Chondrocyte (in vitro differentiated cells): ENCODE results near the gene HMGN1. TPM values are rescaled to one million over a fixed set of nuclear protein-coding genes. Genes with fewer than 3 reads are reported as not detected.
"Not testable (repeated sequence)": the region's sequence is repeated elsewhere in the genome, so short reads cannot be mapped to it uniquely, and the experiment has no call there.

Source experiments
- DNase-seq: peaks from one replicate; pipeline ENCODE4 v3.0.0; 2021; ENCODE audit warnings: mixed read lengths, low spot score
- H3K27ac Mint-ChIP-seq: one replicate; pipeline ENCODE4 v1.8.0; 2021; ENCODE audit warnings: mild to moderate bottlenecking, moderate library complexity, mixed read lengths; ENCODE audit not compliant: unreplicated experiment
- H3K27me3 Mint-ChIP-seq: 2 replicates; pipeline ENCODE4 v1.8.0; 2021; ENCODE audit warnings: low read depth, mixed read lengths
- H3K36me3 Mint-ChIP-seq: 2 replicates; pipeline ENCODE4 v1.8.0; 2021; ENCODE audit warnings: low read depth, mixed read lengths
- H3K4me1 Mint-ChIP-seq: 2 replicates; pipeline ENCODE4 v1.8.0; 2021; ENCODE audit warnings: low read depth, mild to moderate bottlenecking, mixed read lengths
- H3K4me3 Mint-ChIP-seq: one replicate; pipeline ENCODE4 v1.8.0; 2021; ENCODE audit warnings: mild to moderate bottlenecking, moderate library complexity, mixed read lengths; ENCODE audit not compliant: unreplicated experiment
- H3K9me3 Mint-ChIP-seq: 2 replicates; pipeline ENCODE4 v1.8.0; 2021; ENCODE audit warnings: low read depth, mixed read lengths
- total RNA-seq: library from RNA; stranded (reverse); gene quantifications from 3 replicates; pipeline ENCODE4 v1.2.1, GENCODE V29; 2021
- TF ChIP-seq, protein P1 (sequence below): fragments of 200-600 bp; sonication (generic); IDR thresholded peaks from 2 replicates; pipeline ENCODE4 v1.5.0; 2021; ENCODE audit warnings: antibody characterized with exemption, mild to moderate bottlenecking, moderate library complexity

HMGN1 gene
- total RNA-seq, 1 donor from 2014 or later = 230 TPM

GRCh38 chr21:39377444-39378050, 28.7 kb upstream of the HMGN1 start:
- Mint-ChIP-seq H3K4me3 (no peak overlapping the region), H3K27ac (no peak overlapping the region), H3K4me1 (peaks cover 17% of the 10 kb centered on the region), H3K36me3 (peaks cover 2% of the 10 kb centered on the region), H3K27me3 (peaks cover 2% of the 10 kb centered on the region), H3K9me3 (no peaks in the 10 kb centered on the region)
- no peak for DNase-seq
- TF ChIP-seq, protein P1, sequence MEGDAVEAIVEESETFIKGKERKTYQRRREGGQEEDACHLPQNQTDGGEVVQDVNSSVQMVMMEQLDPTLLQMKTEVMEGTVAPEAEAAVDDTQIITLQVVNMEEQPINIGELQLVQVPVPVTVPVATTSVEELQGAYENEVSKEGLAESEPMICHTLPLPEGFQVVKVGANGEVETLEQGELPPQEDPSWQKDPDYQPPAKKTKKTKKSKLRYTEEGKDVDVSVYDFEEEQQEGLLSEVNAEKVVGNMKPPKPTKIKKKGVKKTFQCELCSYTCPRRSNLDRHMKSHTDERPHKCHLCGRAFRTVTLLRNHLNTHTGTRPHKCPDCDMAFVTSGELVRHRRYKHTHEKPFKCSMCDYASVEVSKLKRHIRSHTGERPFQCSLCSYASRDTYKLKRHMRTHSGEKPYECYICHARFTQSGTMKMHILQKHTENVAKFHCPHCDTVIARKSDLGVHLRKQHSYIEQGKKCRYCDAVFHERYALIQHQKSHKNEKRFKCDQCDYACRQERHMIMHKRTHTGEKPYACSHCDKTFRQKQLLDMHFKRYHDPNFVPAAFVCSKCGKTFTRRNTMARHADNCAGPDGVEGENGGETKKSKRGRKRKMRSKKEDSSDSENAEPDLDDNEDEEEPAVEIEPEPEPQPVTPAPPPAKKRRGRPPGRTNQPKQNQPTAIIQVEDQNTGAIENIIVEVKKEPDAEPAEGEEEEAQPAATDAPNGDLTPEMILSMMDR = no peak

- H3K27ac Mint-ChIP-seq = no peak overlapping the region
- no peaks in the 10 kb centered on the region for H3K4me1 Mint-ChIP-seq
Observed at GRCh38 chr21:39375446-39375845, 26.6 kb upstream of the HMGN1 start.

GRCh38 chr21:39374046-39374445, 25.2 kb upstream of the HMGN1 start:
- Mint-ChIP-seq H3K9me3 (no peaks in the 10 kb centered on the region), H3K36me3 (no peaks in the 10 kb centered on the region), H3K27ac (no peak overlapping the region), H3K4me1 (no peaks in the 10 kb centered on the region), H3K27me3 (peaks cover 2% of the 10 kb centered on the region), H3K4me3 (no peak overlapping the region)
- TF ChIP-seq, protein P1 = no peak
- DNase-seq = no peak

More at GRCh38 chr21:39375446-39375845, 26.6 kb upstream of the HMGN1 start:
- Mint-ChIP-seq H3K36me3 (no peaks in the 10 kb centered on the region), H3K4me3 (no peak overlapping the region), H3K9me3 (no peaks in the 10 kb centered on the region), H3K27me3 (peaks cover 2% of the 10 kb centered on the region)
- TF ChIP-seq, protein P1 = no peak
- DNase-seq = no peak

DNA sequence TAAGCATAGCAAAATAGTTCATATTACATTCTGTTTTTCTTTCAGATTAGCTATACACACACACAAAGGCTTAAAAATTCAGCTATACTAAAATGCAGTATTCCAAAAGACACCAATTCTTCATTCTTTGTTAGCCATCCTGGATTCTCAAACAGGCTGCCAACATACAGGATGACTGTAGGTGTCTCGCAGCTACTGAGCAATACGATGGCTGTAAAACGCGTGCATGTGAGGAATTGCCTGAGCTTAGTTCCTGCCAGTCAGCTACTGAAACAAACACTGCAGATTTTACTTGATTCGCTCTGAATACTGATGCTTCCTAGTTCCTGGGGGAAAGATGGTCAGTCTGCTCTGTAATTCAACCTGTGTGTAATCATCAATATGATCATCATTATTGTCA, 24.7 kb upstream of the HMGN1 start:
- Mint-ChIP-seq H3K9me3 (no peaks in the 10 kb centered on the region), H3K36me3 (no peaks in the 10 kb centered on the region), H3K27me3 (peaks cover 2% of the 10 kb centered on the region), H3K27ac (no peak overlapping the region), H3K4me1 (no peaks in the 10 kb centered on the region), H3K4me3 (no peak overlapping the region)
- TF ChIP-seq, protein P1 = peak; percentile 72
- DNase-seq = no peak

GRCh38 chr21:39369896-39370288, 21.0 kb upstream of the HMGN1 start:
- not testable (repeated sequence) for H3K9me3 Mint-ChIP-seq, H3K27ac Mint-ChIP-seq, DNase-seq, H3K4me3 Mint-ChIP-seq, H3K36me3 Mint-ChIP-seq, H3K27me3 Mint-ChIP-seq, H3K4me1 Mint-ChIP-seq

GRCh38 chr21:39367783-39368182, 18.9 kb upstream of the HMGN1 start:
- Mint-ChIP-seq H3K9me3 (peaks cover 6% of the 10 kb centered on the region), H3K27me3 (no peaks in the 10 kb centered on the region), H3K36me3 (no peaks in the 10 kb centered on the region), H3K4me3 (no peak overlapping the region), H3K4me1 (peaks cover 20% of the 10 kb centered on the region), H3K27ac (no peak overlapping the region)
- no peak for DNase-seq
- TF ChIP-seq, protein P1 = no peak
